Colonic mucosa (tissue), 4 donors: ENCODE results near the gene PRDM15. TPM values are rescaled to one million over a fixed set of nuclear protein-coding genes. Genes with fewer than 3 reads are reported as not detected.

Experiments
- DNase-seq: peaks from one replicate; pipeline ENCODE4 v3.0.0-alpha.2; 2020
- H3K27ac ChIP-seq: fragments of 200-600 bp; one replicate; pipeline ENCODE4 v1.8.0; 2021
- H3K27me3 ChIP-seq: fragments of 200-600 bp; one replicate; pipeline ENCODE4 v1.8.0; 2021
- H3K36me3 ChIP-seq: fragments of 200-600 bp; one replicate; pipeline ENCODE4 v1.8.0; 2021
- H3K4me1 ChIP-seq: fragments of 200-600 bp; one replicate; pipeline ENCODE4 v1.8.0; 2021; ENCODE audit warnings: mild to moderate bottlenecking
- H3K4me3 ChIP-seq: fragments of 200-600 bp; one replicate; pipeline ENCODE4 v1.8.0; 2021
- H3K9ac ChIP-seq, 2 donors: one replicate each; pipeline ENCODE4 v1.7.0; 2013; ENCODE audit warnings: control low read depth in 2 of 2, low read depth in 2 of 2, low read length in 2 of 2
- H3K9me3 ChIP-seq: fragments of 200-600 bp; one replicate; pipeline ENCODE4 v1.8.0; 2021
- intact Hi-C: fragments of 100-400 bp; cut with DNase I; formaldehyde crosslinking; loops from one replicate; pipeline ENCODE4 v1.14.1; 2022
- total RNA-seq, 2 donors: library from RNA; stranded (reverse); fragmentation: NEBNext Ultra II Directional in 1 of 2; extraction: Animal tissue kit (Norgen Biotek cat#: 25700) in 1 of 2; gene quantifications; one replicate each; pipeline ENCODE4 v1.2.1, GENCODE V29; 2021
- TF ChIP-seq, protein P1 (sequence below): fragments of 200-600 bp; IDR thresholded peaks from one replicate; pipeline ENCODE4 v1.8.0; 2022; ENCODE audit warnings: antibody characterized with exemption, mild to moderate bottlenecking
- donor health status: healthy.
- donor health status: DM: no; HTN: no; CAD: no.
- donor health status: DM: no; HTN: no; CAD: no.

The PRDM15 gene
- total RNA-seq, 2 donors from 2014 or later, result 3.2 to 6.3 TPM

DNA sequence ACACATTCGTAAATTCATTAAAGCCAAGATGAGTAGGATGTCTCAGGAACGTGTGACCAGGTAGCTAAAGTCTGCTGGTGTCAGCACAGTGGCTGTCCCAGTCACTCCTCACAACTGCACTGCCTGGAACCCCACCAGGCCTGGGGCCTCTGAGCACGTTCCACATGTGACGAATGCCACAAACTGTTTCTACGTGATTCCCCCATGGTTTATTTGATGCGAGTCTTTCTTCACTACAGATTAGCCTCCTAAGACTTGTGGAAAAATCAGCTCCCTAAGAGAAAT lies 33.2 kb downstream of the PRDM15 start:
- intact Hi-C loops, result no loop called here
- TF ChIP-seq, protein P1, sequence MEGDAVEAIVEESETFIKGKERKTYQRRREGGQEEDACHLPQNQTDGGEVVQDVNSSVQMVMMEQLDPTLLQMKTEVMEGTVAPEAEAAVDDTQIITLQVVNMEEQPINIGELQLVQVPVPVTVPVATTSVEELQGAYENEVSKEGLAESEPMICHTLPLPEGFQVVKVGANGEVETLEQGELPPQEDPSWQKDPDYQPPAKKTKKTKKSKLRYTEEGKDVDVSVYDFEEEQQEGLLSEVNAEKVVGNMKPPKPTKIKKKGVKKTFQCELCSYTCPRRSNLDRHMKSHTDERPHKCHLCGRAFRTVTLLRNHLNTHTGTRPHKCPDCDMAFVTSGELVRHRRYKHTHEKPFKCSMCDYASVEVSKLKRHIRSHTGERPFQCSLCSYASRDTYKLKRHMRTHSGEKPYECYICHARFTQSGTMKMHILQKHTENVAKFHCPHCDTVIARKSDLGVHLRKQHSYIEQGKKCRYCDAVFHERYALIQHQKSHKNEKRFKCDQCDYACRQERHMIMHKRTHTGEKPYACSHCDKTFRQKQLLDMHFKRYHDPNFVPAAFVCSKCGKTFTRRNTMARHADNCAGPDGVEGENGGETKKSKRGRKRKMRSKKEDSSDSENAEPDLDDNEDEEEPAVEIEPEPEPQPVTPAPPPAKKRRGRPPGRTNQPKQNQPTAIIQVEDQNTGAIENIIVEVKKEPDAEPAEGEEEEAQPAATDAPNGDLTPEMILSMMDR, result no peak

DNA sequence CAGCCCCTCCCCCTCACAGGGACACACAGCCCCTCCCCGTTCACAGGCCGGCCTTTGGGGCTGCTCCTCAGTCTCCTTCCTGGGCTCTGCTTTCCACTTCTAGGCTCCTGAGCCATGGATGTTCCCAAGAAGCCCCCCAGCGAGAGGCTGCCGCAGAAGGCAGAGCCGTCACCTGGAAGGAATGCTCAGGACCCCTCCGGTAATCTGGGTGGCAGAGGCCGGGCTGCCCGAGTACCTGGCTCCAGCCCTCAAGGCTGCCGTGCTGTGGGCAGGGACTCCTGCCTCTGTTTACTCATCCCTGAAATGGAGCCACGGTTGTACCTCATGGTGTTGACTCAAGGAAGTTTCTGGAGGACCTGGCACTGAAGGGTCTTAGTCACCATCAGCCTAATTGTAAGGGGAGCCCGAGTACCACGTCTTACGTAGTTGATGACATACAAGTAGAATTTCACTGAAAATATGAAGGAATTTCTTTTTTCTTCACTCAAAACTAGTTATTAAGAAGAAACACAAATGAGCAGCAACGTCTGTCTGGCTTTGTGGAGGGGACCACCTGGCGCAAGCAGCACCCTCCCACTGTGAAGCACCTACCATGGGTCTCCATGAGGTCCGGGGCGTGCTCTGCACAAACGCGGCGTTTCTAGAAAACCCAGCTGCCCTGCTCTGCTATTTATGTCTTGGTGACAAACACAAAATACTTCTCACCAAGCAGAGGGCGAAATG lies 33.7 kb downstream of the PRDM15 start:
- intact Hi-C loops, result no loop called here
- DNase-seq, result no peak
- H3K27ac ChIP-seq, result no peak overlapping the region
- no peaks in the 10 kb centered on the region for H3K27me3 ChIP-seq
- H3K36me3 ChIP-seq, result no peaks in the 10 kb centered on the region
- no peak overlapping the region for H3K4me3 ChIP-seq
- TF ChIP-seq, protein P1, result no peak
- H3K9me3 ChIP-seq, result no peaks in the 10 kb centered on the region
- no peaks in the 10 kb centered on the region for H3K4me1 ChIP-seq
- no peak overlapping the region for H3K9ac ChIP-seq

More for the DNA sequence above, 33.2 kb downstream of the PRDM15 start:
- Histone ChIP-seq H3K9me3 (no peaks in the 10 kb centered on the region), H3K4me3 (no peak overlapping the region), H3K9ac (no peak overlapping the region), H3K27ac (no peak overlapping the region), H3K4me1 (no peaks in the 10 kb centered on the region), H3K36me3 (no peaks in the 10 kb centered on the region), H3K27me3 (no peaks in the 10 kb centered on the region)
- no peak for DNase-seq

DNA sequence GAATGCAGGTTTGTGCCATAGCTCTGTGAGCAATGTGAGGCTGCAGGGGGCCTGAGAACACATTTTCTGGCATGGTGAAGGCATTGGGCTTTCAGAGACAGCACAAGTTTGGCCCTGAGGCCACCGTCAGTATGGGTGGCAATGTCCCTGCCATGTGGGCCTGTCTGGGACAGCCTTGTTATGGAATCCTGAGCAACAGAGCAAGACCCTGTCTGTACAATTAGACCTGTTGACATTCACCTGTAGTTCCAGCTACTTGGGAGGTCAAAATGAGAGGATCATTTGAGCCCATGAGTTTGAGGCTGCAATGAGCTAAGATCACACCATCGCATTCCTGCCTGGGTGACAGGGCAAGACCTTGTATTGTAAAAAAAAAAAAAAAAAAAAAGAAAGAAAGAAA lies 35.6 kb downstream of the PRDM15 start:
- Histone ChIP-seq H3K36me3 (no peaks in the 10 kb centered on the region), H3K27me3 (no peaks in the 10 kb centered on the region), H3K27ac (no peak overlapping the region), H3K9me3 (no peaks in the 10 kb centered on the region), H3K9ac (no peak overlapping the region), H3K4me1 (no peaks in the 10 kb centered on the region), H3K4me3 (no peak overlapping the region)
- intact Hi-C loops, result no loop called here
- TF ChIP-seq, protein P1, result no peak
- no peak for DNase-seq

DNA sequence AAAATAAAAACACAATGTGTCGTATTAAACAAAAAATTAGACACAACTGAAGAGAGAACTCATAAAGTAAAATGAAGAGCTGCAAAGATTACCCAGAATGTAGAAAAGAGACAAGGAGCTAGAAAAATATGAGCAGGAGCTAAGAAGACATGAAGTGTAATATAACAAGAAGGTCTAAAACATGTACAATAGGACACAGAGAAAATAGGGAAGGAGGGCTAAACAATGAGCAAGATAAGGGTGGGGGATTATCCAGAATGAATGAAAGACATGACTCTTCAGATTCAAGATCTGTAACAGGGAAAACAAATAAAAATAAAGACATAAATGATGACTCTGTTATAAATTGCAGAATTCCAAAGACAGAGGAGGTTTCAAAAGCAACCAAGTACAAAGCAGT lies 38.3 kb downstream of the PRDM15 start:
- Histone ChIP-seq H3K27me3 (no peaks in the 10 kb centered on the region), H3K4me1 (no peaks in the 10 kb centered on the region), H3K9me3 (no peaks in the 10 kb centered on the region), H3K36me3 (no peaks in the 10 kb centered on the region), H3K9ac (no peak overlapping the region), H3K27ac (no peak overlapping the region), H3K4me3 (no peak overlapping the region)
- no peak for DNase-seq
- intact Hi-C loops, result no loop called here
- TF ChIP-seq, protein P1, result no peak

DNA sequence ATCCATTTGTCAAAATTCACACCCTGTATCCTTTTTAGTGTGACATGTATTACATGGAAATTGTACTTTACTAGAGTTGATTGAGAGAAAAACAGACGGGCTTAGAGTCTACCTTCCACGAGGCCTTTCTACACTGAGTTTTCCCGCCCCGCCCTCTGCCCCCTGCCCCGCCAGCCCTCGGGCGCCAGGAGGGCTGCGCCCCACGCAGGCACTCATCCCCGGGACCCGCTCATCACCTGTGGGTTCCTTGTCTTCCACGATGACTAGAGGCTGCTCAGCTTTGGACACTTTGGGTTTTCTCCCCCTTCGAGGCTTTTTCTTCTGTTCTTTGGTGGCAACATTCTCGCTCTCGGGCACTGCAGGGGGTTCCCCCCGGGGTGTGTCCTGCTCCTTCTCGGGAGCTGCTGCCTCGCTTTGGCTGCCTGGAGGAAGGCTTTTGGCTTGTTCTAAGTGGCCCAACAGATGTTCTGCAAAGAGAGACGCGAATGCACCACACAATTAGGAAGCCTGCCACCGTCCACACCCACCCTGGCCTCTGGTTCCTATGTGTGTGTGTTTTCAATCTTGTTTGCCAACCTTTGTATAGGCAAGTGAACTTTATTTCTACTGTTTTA lies 39.6 kb downstream of the PRDM15 start:
- Histone ChIP-seq H3K9me3 (no peaks in the 10 kb centered on the region), H3K4me3 (no peak overlapping the region), H3K36me3 (no peaks in the 10 kb centered on the region), H3K27me3 (no peaks in the 10 kb centered on the region), H3K27ac (no peak overlapping the region), H3K9ac (no peak overlapping the region), H3K4me1 (no peaks in the 10 kb centered on the region)
- intact Hi-C loops, result no loop called here
- TF ChIP-seq, protein P1, result no peak
- DNase-seq, result no peak
